SK-N-SH treated with all-trans-retinoic acid at 6 μM for 48 hours (cell line): ENCODE measurements around the gene GTF2IRD1.

Source experiments
- ARNTL ChIP-seq: fragments of 450-650 bp; formaldehyde crosslinking; IDR thresholded peaks from 2 replicates; pipeline ENCODE4 v1.5.0; 2020; ENCODE audit warnings: low read depth, mild to moderate bottlenecking, moderate library complexity, borderline replicate concordance
- CREB5 ChIP-seq: fragments of 250-450 bp; sonication (Bioruptor Pico); IDR thresholded peaks from 2 replicates; pipeline ENCODE4 v1.5.1; 2020; ENCODE audit warnings: low read depth, mild to moderate bottlenecking, moderate library complexity
- CSDC2 ChIP-seq: fragments of 250-450 bp; sonication (Bioruptor Pico); IDR thresholded peaks from 2 replicates; pipeline ENCODE4 v1.5.0; 2020; ENCODE audit warnings: mild to moderate bottlenecking, moderate library complexity
- CSRNP3 ChIP-seq: fragments of 250-450 bp; sonication (Bioruptor Pico); IDR thresholded peaks from 2 replicates; pipeline ENCODE4 v1.5.1; 2021; ENCODE audit warnings: mild to moderate bottlenecking, moderate library complexity
- ESRRG ChIP-seq: fragments of 250-450 bp; sonication (Bioruptor Pico); IDR thresholded peaks from 2 replicates; pipeline ENCODE4 v1.6.1; 2021; ENCODE audit warnings: mild to moderate bottlenecking
- GLIS3 ChIP-seq: fragments of 250-450 bp; sonication (Bioruptor Pico); IDR thresholded peaks from 2 replicates; pipeline ENCODE4 v1.5.0; 2020; ENCODE audit warnings: mild to moderate bottlenecking, moderate library complexity
- OSR1 ChIP-seq: fragments of 250-450 bp; sonication (Bioruptor Pico); IDR thresholded peaks from 2 replicates; pipeline ENCODE4 v1.8.0; 2022; ENCODE audit warnings: moderate library complexity, mild to moderate bottlenecking, inconsistent platforms
- PATZ1 ChIP-seq: fragments of 250-450 bp; sonication (Bioruptor Pico); IDR thresholded peaks from 2 replicates; pipeline ENCODE4 v1.8.0; 2020; ENCODE audit warnings: mild to moderate bottlenecking, moderate library complexity, borderline replicate concordance
- PPARA ChIP-seq: fragments of 250-450 bp; sonication (Bioruptor Pico); IDR thresholded peaks from 2 replicates; pipeline ENCODE4 v1.5.0; 2020; ENCODE audit warnings: mild to moderate bottlenecking, borderline replicate concordance
- SNAI2 ChIP-seq: fragments of 250-450 bp; sonication (Bioruptor Pico); IDR thresholded peaks from 2 replicates; pipeline ENCODE4 v1.5.0; 2020; ENCODE audit warnings: mild to moderate bottlenecking, moderate library complexity
- TCF4 ChIP-seq: fragments of 250-450 bp; sonication (Bioruptor Pico); IDR thresholded peaks from 2 replicates; pipeline ENCODE4 v1.8.0; 2021; ENCODE audit warnings: mild to moderate bottlenecking, moderate library complexity, borderline replicate concordance
- ZFP30 ChIP-seq: fragments of 450-650 bp; formaldehyde crosslinking; IDR thresholded peaks from 2 replicates; pipeline ENCODE4 v1.5.0; 2022; ENCODE audit warnings: mild to moderate bottlenecking, moderate library complexity
- ZNF565 ChIP-seq: fragments of 450-650 bp; formaldehyde crosslinking; conservative IDR thresholded peaks from 2 replicates; pipeline ENCODE4 v1.5.0; 2020; ENCODE audit warnings: low read depth, mild to moderate bottlenecking, moderate library complexity
- ZNF70 ChIP-seq: fragments of 450-650 bp; formaldehyde crosslinking; IDR thresholded peaks from 2 replicates; pipeline ENCODE4 v1.5.0; 2020; ENCODE audit warnings: mild to moderate bottlenecking, moderate library complexity

DNA sequence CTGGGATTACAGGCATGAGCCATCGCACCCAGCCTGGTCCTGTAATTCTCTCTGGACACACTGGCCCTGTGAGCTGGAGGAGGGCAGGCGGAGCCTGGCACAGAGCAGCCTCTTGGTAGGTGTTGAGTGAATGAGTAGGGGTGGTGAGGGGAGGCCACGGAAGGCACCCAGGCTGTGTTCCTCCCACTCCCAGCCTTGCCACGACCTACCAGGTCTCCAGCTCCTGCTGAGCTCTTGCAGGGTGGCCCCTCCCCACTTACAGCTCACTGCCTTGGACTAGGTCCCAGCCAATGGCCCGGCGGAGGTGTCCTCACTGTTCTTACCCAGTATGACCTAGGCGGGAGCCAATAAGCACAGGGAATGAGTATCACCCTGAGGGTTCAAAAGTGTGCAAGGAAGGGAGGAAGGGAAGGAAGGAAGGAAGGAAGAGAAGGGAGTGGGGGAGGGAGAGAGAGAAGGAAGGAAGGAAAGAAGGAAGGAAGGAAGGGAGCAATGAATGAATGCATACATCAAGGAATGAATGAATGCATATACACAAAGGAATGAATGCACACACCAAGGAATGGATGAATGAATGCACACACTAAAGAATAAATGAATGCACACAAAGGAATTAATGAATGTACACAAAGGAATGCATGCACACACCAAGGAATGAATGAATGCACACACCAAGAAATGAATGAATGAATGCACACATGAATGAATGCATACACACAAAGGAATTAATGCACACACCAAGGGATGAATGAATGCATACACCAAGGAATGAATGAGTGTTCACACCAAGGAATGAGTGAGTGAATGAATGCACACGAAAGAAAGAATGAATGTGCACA lies 45.5 kb downstream of the GTF2IRD1 start:
- TF ChIP-seq GLIS3 (CRISPR knock-in tag) (no peak), ZNF70 (no peak), SNAI2 (CRISPR knock-in tag) (no peak), PATZ1 (no peak), ZNF565 (CRISPR knock-in tag) (no peak), OSR1 (no peak), CSRNP3 (CRISPR knock-in tag) (no peak), CREB5 (CRISPR knock-in tag) (no peak), TCF4 (no peak), ESRRG (CRISPR knock-in tag) (no peak), ARNTL (CRISPR knock-in tag) (no peak), ZFP30 (CRISPR knock-in tag) (no peak), PPARA (no peak), CSDC2 (CRISPR knock-in tag) (no peak)
